GM12878 (cell line): ENCODE results near the gene TMEM61. TPM values are rescaled to one million over a fixed set of nuclear protein-coding genes. Genes with fewer than 3 reads are reported as not detected.
"Not testable (repeated sequence)": the region's sequence is repeated elsewhere in the genome, so short reads cannot be mapped to it uniquely, and the experiment has no call there.

Experiments used
- ATAC-seq: fragments of 200-7000 bp; cut with Tn5 transposase; 3 replicates; pipeline ENCODE4 v1.9.1; 2020; ENCODE audit warnings: mild to moderate bottlenecking, moderate library complexity
- BruUV-seq: library from RNA; stranded (reverse); fragments of 400-500 nt; replicated peaks from 2 replicates; lab custom pipeline; 2021; lab: Mats Ljungman, UMichigan
- CTCF ChIA-PET: fragments of 300-600 bp; sonication (Branson Sonifier 250); formaldehyde crosslinking; extraction: SDS; loops from one replicate; lab custom pipeline; 2021; ENCODE audit warnings: inconsistent platforms; lab: Yijun Ruan, JAX
- POLR2A ChIA-PET: fragments of 350-600 bp; formaldehyde crosslinking; extraction: SDS; loops from one replicate; lab custom pipeline; 2021; ENCODE audit warnings: inconsistent platforms; lab: Charles Lee
- RAD21 ChIA-PET: fragments of 300-600 bp; sonication (Branson Sonifier 250); formaldehyde crosslinking; loops from one replicate; lab custom pipeline; 2023; ENCODE audit warnings: antibody characterized with exemption; ENCODE audit not compliant: unreplicated experiment; lab: Charles Lee
- SMC1A ChIA-PET: fragments of 300-600 bp; sonication (Branson Sonifier 250); formaldehyde crosslinking; loops from one replicate; lab custom pipeline; 2023; ENCODE audit not compliant: unreplicated experiment, uncharacterized antibody; lab: Charles Lee
- DNase-seq: peaks from one replicate; pipeline ENCODE4 v3.0.0-alpha.2; 2011; ENCODE audit warnings: low read depth, low spot score
- FAIRE-seq: peaks from 3 replicates; lab custom pipeline; 2011; peaks lifted over from hg19 to GRCh38; lab: Jason Lieb, UNC
- H2AFZ ChIP-seq: 2 replicates; pipeline ENCODE4 v1.6.0; 2011; ENCODE audit warnings: low read depth, low read length, control low read depth; ENCODE audit not compliant: control insufficient read depth
- H3K27ac ChIP-seq: 2 replicates; pipeline ENCODE4 v1.5.1; 2011; ENCODE audit warnings: control low read depth; ENCODE audit not compliant: control insufficient read depth, insufficient read depth
- H3K27me3 ChIP-seq, 2 experiments: replicated peaks in 1 of 2; 2 replicates each; pipeline versions ENCODE4 v1.6.0 to v1.6.1; 2011; ENCODE audit warnings: low read length in 1 of 2; ENCODE audit not compliant: control insufficient read depth in 2 of 2, insufficient read depth in 2 of 2
- H3K36me3 ChIP-seq, 2 experiments: 2 replicates each; pipeline ENCODE4 v1.5.1; 2011; ENCODE audit warnings: low read length in 1 of 2; ENCODE audit not compliant: control insufficient read depth in 2 of 2, insufficient read depth in 2 of 2
- H3K4me1 ChIP-seq: 2 replicates; pipeline ENCODE4 v1.6.1; 2011; ENCODE audit warnings: mild to moderate bottlenecking, low read length, moderate library complexity, mixed read lengths; ENCODE audit not compliant: control insufficient read depth, insufficient read depth
- H3K4me2 ChIP-seq: 2 replicates; pipeline ENCODE4 v1.6.0; 2011; ENCODE audit warnings: control low read depth; ENCODE audit not compliant: control insufficient read depth, insufficient read depth
- H3K4me3 ChIP-seq: fragments of 200-600 bp; sonication (generic); 2 replicates; pipeline ENCODE4 v1.5.1; 2016
- H3K79me2 ChIP-seq: 2 replicates; pipeline ENCODE4 v1.6.0; 2011; ENCODE audit warnings: low read length; ENCODE audit not compliant: control insufficient read depth, insufficient read depth
- H3K9ac ChIP-seq: 2 replicates; pipeline ENCODE4 v1.8.0; 2011; ENCODE audit warnings: low read length, control low read depth, mixed read lengths; ENCODE audit not compliant: control insufficient read depth, insufficient read depth
- H3K9me3 ChIP-seq: replicated peaks from 3 replicates; pipeline ENCODE4 v1.5.1; 2011; ENCODE audit warnings: mild to moderate bottlenecking, low read length; ENCODE audit not compliant: control insufficient read depth, insufficient read depth
- H4K20me1 ChIP-seq: 2 replicates; pipeline ENCODE4 v1.6.0; 2011; ENCODE audit not compliant: control insufficient read depth, insufficient read depth
- IRF5 ChIP-seq: fragments of 450-650 bp; IDR thresholded peaks from 2 replicates; pipeline ENCODE4 v1.6.1; 2017; ENCODE audit warnings: borderline replicate concordance
- SIN3A ChIP-seq: IDR thresholded peaks from 2 replicates; pipeline ENCODE4 v1.6.1; 2012; ENCODE audit warnings: low read depth, low read length, improper control_type of control experiment
- WGBS: methylation state at CpG from one replicate; pipeline ENCODE4 v1.1.6; 2016; ENCODE audit warnings: low lambda C conversion rate; ENCODE audit not compliant: insufficient replicate concordance, insufficient coverage; ENCODE audit errors: missing lambda C conversion rate; 5-methylcytosine and 5-hydroxymethylcytosine counted together
- in situ Hi-C: fragments of 300-500 bp; cut with MboI; formaldehyde crosslinking; loops from 9 replicates; pipeline ENCODE4 v1.14.3; 2018; ENCODE audit warnings: mixed read lengths
- intact Hi-C: fragments of 100-400 bp; cut with micrococcal nuclease; formaldehyde crosslinking; loops from one replicate; pipeline ENCODE4 v1.14.2; 2022; ENCODE audit not compliant: unreplicated experiment
- polyA plus RNA-seq, 11 experiments: library from polyadenylated mRNA; depleted of rRNA in 4 of 11; unstranded in 6 of 11; stranded (reverse) in 5 of 11; fragments of >200 nt; fragmentation: Nextera tagmentation in 4 of 11; fragmentation: Illumina TruSeq in 1 of 11; extraction: Ambion mirVana in 4 of 11; extraction: Trizol in 1 of 11; gene quantifications; 1 replicate in 1 of 11; 2 replicates in 10 of 11; pipeline versions ENCODE4 v1.2.1 to v1.2.3, GENCODE V29; 2011 to 2016; ENCODE audit warnings: inconsistent platforms in 2 of 11, missing spikeins in 2 of 11, low read depth in 1 of 11
- total RNA-seq, 4 experiments: library from RNA; depleted of rRNA in 3 of 4; stranded (reverse); fragments of >200 nt in 3 of 4; fragmentation: Illumina TruSeq in 1 of 4; extraction: Trizol in 1 of 4; gene quantifications; 2 replicates each; pipeline versions ENCODE4 v1.2.1 to v1.2.3, GENCODE V29; 2013 to 2021

TMEM61 gene
- total and polyA plus RNA-seq, 10 of the 15 experiments (the other 5 are each of a cell fraction or from before 2014, with no cell fraction given) = not detected

- no peaks in the 10 kb centered on the region for H3K36me3 ChIP-seq
- DNase-seq (no peak), ATAC-seq (no peak), FAIRE-seq (no peak)
- no TSS peak for BruUV-seq
- H3K79me2 ChIP-seq = no peaks in the 10 kb centered on the region
- ChIA-PET SMC1A (interaction anchor here (1.3 to 1.6 kb wide), 3 partner anchors 13 to 85 kb away, joined by 3 read pairs; no protein-coding TSS in a partner anchor), POLR2A (no interaction called here), CTCF (interaction anchor here (1.2 to 1.9 kb wide), 2 partner anchors 59 to 82 kb away, joined by 3 to 4 read pairs; no protein-coding TSS in a partner anchor), RAD21 (interaction anchor here (1.4 kb wide), 1 partner anchor 124 kb away, joined by 3 read pairs; no protein-coding TSS in a partner anchor)
- TF ChIP-seq IRF5 (no peak), SIN3A (no peak)
- in situ Hi-C loops (no loop called here), intact Hi-C loops (no loop called here)
- H3K4me2 ChIP-seq = no peak overlapping the region
- WGBS = 89% methylated on average over 1 of the region's 1 CpG
- no peak overlapping the region for H3K4me3 ChIP-seq
- H3K9ac ChIP-seq = no peak overlapping the region
- H3K27me3 ChIP-seq = no peaks in the 10 kb centered on the region; a peak in 1 of 4 replicates
- no peak overlapping the region for H2AFZ ChIP-seq
- H3K4me1 ChIP-seq = no peaks in the 10 kb centered on the region
- H3K27ac ChIP-seq = no peak overlapping the region
- H4K20me1 ChIP-seq = no peaks in the 10 kb centered on the region
- H3K9me3 ChIP-seq = no peaks in the 10 kb centered on the region
Measured at GRCh38 chr1:54937469-54937868, 43.0 kb upstream of the TMEM61 start.

DNA sequence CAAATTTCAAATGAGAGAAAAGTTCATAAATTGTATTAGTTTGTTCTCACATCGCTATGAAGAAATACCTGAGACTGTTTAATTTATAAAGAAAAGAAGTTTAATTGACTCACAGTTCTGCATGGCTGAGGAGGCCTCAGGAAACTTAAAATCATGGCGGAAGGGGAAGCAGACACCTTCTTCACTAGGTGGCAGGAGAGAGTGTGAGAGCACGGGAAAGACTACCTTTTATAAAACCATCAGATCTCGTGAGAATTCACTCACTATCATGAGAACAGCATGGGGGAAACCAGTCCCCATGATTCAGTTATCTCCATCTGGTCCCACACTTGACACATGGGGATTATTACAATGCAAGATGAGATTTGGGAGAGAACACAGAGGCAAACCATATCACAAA lies 41.5 kb upstream of the TMEM61 start:
- CTCF ChIA-PET = interaction anchor here (1.0 to 2.2 kb wide), 4 partner anchors 10 to 131 kb away, joined by 3 to 23 read pairs (median 4); no protein-coding TSS in a partner anchor
- WGBS = 34% methylated on average over 4 of the region's 4 CpGs

More for the DNA sequence above, 41.5 kb upstream of the TMEM61 start:
- H3K27ac ChIP-seq, intact Hi-C loops, BruUV-seq, FAIRE-seq, H2AFZ ChIP-seq, ATAC-seq, H3K4me1 ChIP-seq, H3K79me2 ChIP-seq, H3K4me3 ChIP-seq, H3K27me3 ChIP-seq, in situ Hi-C loops, H3K9me3 ChIP-seq, H3K36me3 ChIP-seq, H4K20me1 ChIP-seq, H3K4me2 ChIP-seq, H3K9ac ChIP-seq, DNase-seq, POLR2A ChIA-PET: not testable (repeated sequence)
- SMC1A ChIA-PET = interaction anchor here (1.4 to 1.8 kb wide), 3 partner anchors 9 to 83 kb away, joined by 3 read pairs; no protein-coding TSS in a partner anchor
- RAD21 ChIA-PET = interaction anchor here (1.0 kb wide), 1 partner anchor 12 kb away, joined by 3 read pairs; no protein-coding TSS in a partner anchor
